Mesodermal cell (in vitro differentiated cells): ENCODE data around the gene HEXD.
"Not testable (repeated sequence)": the region's sequence is repeated elsewhere in the genome, so short reads cannot be mapped to it uniquely, and the experiment has no call there.

Experiments used
- H3K27ac ChIP-seq: 2 replicates; pipeline ENCODE4 v1.7.0; 2013; ENCODE audit warnings: mild to moderate bottlenecking, low read depth, low read length, moderate library complexity; ENCODE audit not compliant: severe bottlenecking
- H3K36me3 ChIP-seq: 2 replicates; pipeline ENCODE4 v1.7.1; 2013; ENCODE audit warnings: mild to moderate bottlenecking, low read length, moderate library complexity; ENCODE audit not compliant: control insufficient read depth, insufficient read depth
- H3K4me1 ChIP-seq: one replicate; pipeline ENCODE4 v1.7.1; 2013; ENCODE audit warnings: mild to moderate bottlenecking, low read length; ENCODE audit not compliant: insufficient read depth, control insufficient read depth, poor library complexity, severe bottlenecking
- H3K4me3 ChIP-seq: 2 replicates; pipeline ENCODE4 v1.7.0; 2013; ENCODE audit warnings: low read length, control low read depth, mild to moderate bottlenecking; ENCODE audit not compliant: insufficient read depth, poor library complexity, severe bottlenecking; ENCODE audit errors: extremely low read depth
- H3K9me3 ChIP-seq: 2 replicates; pipeline ENCODE4 v1.7.1; 2013; ENCODE audit warnings: mild to moderate bottlenecking, low read length, moderate library complexity; ENCODE audit not compliant: control insufficient read depth
- WGBS, 2 experiments: methylation state at CpG; one replicate each; pipeline ENCODE4 v1.1.5; 2013; ENCODE audit warnings: missing lambda C conversion rate in 2 of 2; ENCODE audit not compliant: insufficient coverage in 2 of 2; 5-methylcytosine and 5-hydroxymethylcytosine counted together

The HEXD gene

GRCh38 chr17:82375359-82376041, 42.6 kb upstream of the HEXD start:
- H3K27ac ChIP-seq = no peak overlapping the region
- 93 to 94% methylated on average over 22 to 44 of the region's 46 CpGs for WGBS, 2 experiments
- no peak overlapping the region for H3K4me3 ChIP-seq
- H3K36me3 ChIP-seq = no peaks in the 10 kb centered on the region
- no peaks in the 10 kb centered on the region for H3K9me3 ChIP-seq
- H3K4me1 ChIP-seq = no peaks in the 10 kb centered on the region

- H3K27ac ChIP-seq = no peak overlapping the region
- H3K4me3 ChIP-seq = no peak overlapping the region
- no peaks in the 10 kb centered on the region for H3K9me3 ChIP-seq
- H3K36me3 ChIP-seq = no peaks in the 10 kb centered on the region
- 95 to 97% methylated on average over 13 to 14 of the region's 16 CpGs for WGBS, 2 experiments
- no peaks in the 10 kb centered on the region for H3K4me1 ChIP-seq
Measured at GRCh38 chr17:82376042-82376730, 42.0 kb upstream of the HEXD start.

- not testable (repeated sequence) for H3K9me3 ChIP-seq, H3K4me3 ChIP-seq, H3K27ac ChIP-seq, H3K36me3 ChIP-seq, H3K4me1 ChIP-seq
- no CpG with 5 or more reads among the region's 5 CpGs for WGBS, 2 experiments
Measured at GRCh38 chr17:82377294-82377693, 40.9 kb upstream of the HEXD start.

- no peaks in the 10 kb centered on the region for H3K9me3 ChIP-seq
- WGBS, 2 experiments = 92 to 94% methylated on average over 24 to 29 of the region's 31 CpGs
Measured at GRCh38 chr17:82377924-82378740, 40.0 kb upstream of the HEXD start.

GRCh38 chr17:82378741-82379021, 39.5 kb upstream of the HEXD start:
- no peaks in the 10 kb centered on the region for H3K4me1 ChIP-seq
- no peaks in the 10 kb centered on the region for H3K9me3 ChIP-seq
- no peak overlapping the region for H3K27ac ChIP-seq
- H3K36me3 ChIP-seq = no peaks in the 10 kb centered on the region
- H3K4me3 ChIP-seq = no peak overlapping the region
- 85 to 91% methylated on average over 7 to 9 of the region's 10 CpGs for WGBS, 2 experiments

More at GRCh38 chr17:82377924-82378740, 40.0 kb upstream of the HEXD start:
- Histone ChIP-seq H3K27ac (no peak overlapping the region), H3K4me3 (no peak overlapping the region), H3K4me1 (no peaks in the 10 kb centered on the region), H3K36me3 (no peaks in the 10 kb centered on the region)

- Histone ChIP-seq H3K9me3 (no peaks in the 10 kb centered on the region), H3K36me3 (no peaks in the 10 kb centered on the region), H3K27ac (no peak overlapping the region), H3K4me1 (peaks cover 11% of the 10 kb centered on the region), H3K4me3 (no peak overlapping the region)
- 89% methylated on average over 20 to 22 of the region's 23 CpGs for WGBS, 2 experiments
Measured at GRCh38 chr17:82380860-82381702, 37.1 kb upstream of the HEXD start.

- not testable (repeated sequence) for H3K4me3 ChIP-seq, H3K9me3 ChIP-seq, H3K27ac ChIP-seq, H3K36me3 ChIP-seq
- H3K4me1 ChIP-seq = peaks cover 11% of the 10 kb centered on the region
- 92% methylated on average over 7 of the region's 10 CpGs; no CpG with 5 or more reads in 1 of the 2 experiments for WGBS, 2 experiments
Measured at GRCh38 chr17:82381703-82382009, 36.5 kb upstream of the HEXD start.

GRCh38 chr17:82382220-82382932, 35.8 kb upstream of the HEXD start:
- not testable (repeated sequence) for H3K9me3 ChIP-seq, H3K36me3 ChIP-seq, H3K27ac ChIP-seq, H3K4me3 ChIP-seq
- H3K4me1 ChIP-seq = peaks cover 11% of the 10 kb centered on the region
- WGBS, 2 experiments = 94 to 96% methylated on average over 11 to 16 of the region's 21 CpGs

- Histone ChIP-seq H3K27ac (no peak overlapping the region), H3K4me1 (peaks cover 11% of the 10 kb centered on the region), H3K36me3 (no peaks in the 10 kb centered on the region), H3K4me3 (no peak overlapping the region), H3K9me3 (no peaks in the 10 kb centered on the region)
- WGBS, 2 experiments = 91 to 92% methylated on average over 10 to 11 of the region's 11 CpGs
Measured at GRCh38 chr17:82382933-82383255, 35.3 kb upstream of the HEXD start.

GRCh38 chr17:82383411-82383810, 34.7 kb upstream of the HEXD start:
- Histone ChIP-seq H3K27ac (no peak overlapping the region), H3K4me1 (peaks cover 11% of the 10 kb centered on the region), H3K36me3 (no peaks in the 10 kb centered on the region), H3K4me3 (no peak overlapping the region), H3K9me3 (no peaks in the 10 kb centered on the region)
- WGBS, 2 experiments = 80 to 87% methylated on average over 15 to 16 of the region's 18 CpGs
